Ishikawa (cell line): ENCODE measurements around the gene YTHDC1.

Experiments
- CEBPB ChIP-seq: IDR thresholded peaks from 2 replicates; pipeline ENCODE4 v1.6.1; 2012
- CREB1 ChIP-seq: IDR thresholded peaks from 2 replicates; pipeline ENCODE4 v1.6.1; 2012; ENCODE audit warnings: low read depth
- EGR1 ChIP-seq: IDR thresholded peaks from 2 replicates; pipeline ENCODE4 v1.6.1; 2012
- EP300 ChIP-seq: IDR thresholded peaks from 2 replicates; pipeline ENCODE4 v1.6.1; 2012; ENCODE audit warnings: borderline replicate concordance
- FOXM1 ChIP-seq: IDR thresholded peaks from 2 replicates; pipeline ENCODE4 v1.6.1; 2012; ENCODE audit warnings: low read depth, borderline replicate concordance
- MAX ChIP-seq: IDR thresholded peaks from 2 replicates; pipeline ENCODE4 v1.6.1; 2012
- NFIC ChIP-seq: IDR thresholded peaks from 2 replicates; pipeline ENCODE4 v1.6.1; 2012
- RAD21 ChIP-seq: IDR thresholded peaks from 2 replicates; pipeline ENCODE4 v1.6.1; 2012; ENCODE audit warnings: low read depth
- TAF1 ChIP-seq: IDR thresholded peaks from 2 replicates; pipeline ENCODE4 v1.6.1; 2012; ENCODE audit warnings: low read depth, mild to moderate bottlenecking
- TCF12 ChIP-seq: IDR thresholded peaks from 2 replicates; pipeline ENCODE4 v1.6.1; 2012; ENCODE audit warnings: low read depth
- TEAD4 ChIP-seq: IDR thresholded peaks from 2 replicates; pipeline ENCODE4 v1.6.1; 2012
- USF1 ChIP-seq: IDR thresholded peaks from 2 replicates; pipeline ENCODE4 v1.6.1; 2012
- YY1 ChIP-seq: IDR thresholded peaks from 2 replicates; pipeline ENCODE4 v1.6.1; 2012; ENCODE audit warnings: low read depth
- ZBTB7A ChIP-seq: IDR thresholded peaks from 2 replicates; pipeline ENCODE4 v1.6.1; 2012; ENCODE audit warnings: low read depth
- TF ChIP-seq, protein P1 (sequence below): IDR thresholded peaks from 2 replicates; pipeline ENCODE4 v1.6.1; 2012; ENCODE audit warnings: low read depth, mild to moderate bottlenecking

Gene YTHDC1

GRCh38 chr4:68283714-68284113, 66.2 kb downstream of the YTHDC1 start:
- no peak for TF ChIP-seq CREB1
- peak; percentile 27; the same call in 1 of the 2 replicates for TF ChIP-seq NFIC
- TF ChIP-seq EGR1 = no peak
- no peak for TF ChIP-seq RAD21
- TF ChIP-seq EP300 = 0 out of 2 replicates have a peak, but pooled peaks have one; percentile 24
- TF ChIP-seq USF1 = no peak
- no peak for TF ChIP-seq YY1
- no peak for TF ChIP-seq MAX

- TF ChIP-seq TAF1 = no peak
- TF ChIP-seq TEAD4 = no peak
Measured at GRCh38 chr4:68283095-68283494, 66.8 kb downstream of the YTHDC1 start.

GRCh38 chr4:68278029-68278428, 71.9 kb downstream of the YTHDC1 start:
- TF ChIP-seq EP300 = no peak
- TF ChIP-seq FOXM1 = no peak
- TF ChIP-seq TEAD4 = no peak
- TF ChIP-seq, protein P1, sequence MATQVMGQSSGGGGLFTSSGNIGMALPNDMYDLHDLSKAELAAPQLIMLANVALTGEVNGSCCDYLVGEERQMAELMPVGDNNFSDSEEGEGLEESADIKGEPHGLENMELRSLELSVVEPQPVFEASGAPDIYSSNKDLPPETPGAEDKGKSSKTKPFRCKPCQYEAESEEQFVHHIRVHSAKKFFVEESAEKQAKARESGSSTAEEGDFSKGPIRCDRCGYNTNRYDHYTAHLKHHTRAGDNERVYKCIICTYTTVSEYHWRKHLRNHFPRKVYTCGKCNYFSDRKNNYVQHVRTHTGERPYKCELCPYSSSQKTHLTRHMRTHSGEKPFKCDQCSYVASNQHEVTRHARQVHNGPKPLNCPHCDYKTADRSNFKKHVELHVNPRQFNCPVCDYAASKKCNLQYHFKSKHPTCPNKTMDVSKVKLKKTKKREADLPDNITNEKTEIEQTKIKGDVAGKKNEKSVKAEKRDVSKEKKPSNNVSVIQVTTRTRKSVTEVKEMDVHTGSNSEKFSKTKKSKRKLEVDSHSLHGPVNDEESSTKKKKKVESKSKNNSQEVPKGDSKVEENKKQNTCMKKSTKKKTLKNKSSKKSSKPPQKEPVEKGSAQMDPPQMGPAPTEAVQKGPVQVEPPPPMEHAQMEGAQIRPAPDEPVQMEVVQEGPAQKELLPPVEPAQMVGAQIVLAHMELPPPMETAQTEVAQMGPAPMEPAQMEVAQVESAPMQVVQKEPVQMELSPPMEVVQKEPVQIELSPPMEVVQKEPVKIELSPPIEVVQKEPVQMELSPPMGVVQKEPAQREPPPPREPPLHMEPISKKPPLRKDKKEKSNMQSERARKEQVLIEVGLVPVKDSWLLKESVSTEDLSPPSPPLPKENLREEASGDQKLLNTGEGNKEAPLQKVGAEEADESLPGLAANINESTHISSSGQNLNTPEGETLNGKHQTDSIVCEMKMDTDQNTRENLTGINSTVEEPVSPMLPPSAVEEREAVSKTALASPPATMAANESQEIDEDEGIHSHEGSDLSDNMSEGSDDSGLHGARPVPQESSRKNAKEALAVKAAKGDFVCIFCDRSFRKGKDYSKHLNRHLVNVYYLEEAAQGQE = no peak
- no peak for TF ChIP-seq TCF12
- TF ChIP-seq MAX = no peak
- no peak for TF ChIP-seq EGR1
- TF ChIP-seq NFIC = no peak
- TF ChIP-seq YY1 = no peak
- no peak for TF ChIP-seq CREB1
- TF ChIP-seq RAD21 = no peak
- TF ChIP-seq CEBPB = no peak
- no peak for TF ChIP-seq USF1
- no peak for TF ChIP-seq ZBTB7A
- TF ChIP-seq TAF1 = no peak

DNA sequence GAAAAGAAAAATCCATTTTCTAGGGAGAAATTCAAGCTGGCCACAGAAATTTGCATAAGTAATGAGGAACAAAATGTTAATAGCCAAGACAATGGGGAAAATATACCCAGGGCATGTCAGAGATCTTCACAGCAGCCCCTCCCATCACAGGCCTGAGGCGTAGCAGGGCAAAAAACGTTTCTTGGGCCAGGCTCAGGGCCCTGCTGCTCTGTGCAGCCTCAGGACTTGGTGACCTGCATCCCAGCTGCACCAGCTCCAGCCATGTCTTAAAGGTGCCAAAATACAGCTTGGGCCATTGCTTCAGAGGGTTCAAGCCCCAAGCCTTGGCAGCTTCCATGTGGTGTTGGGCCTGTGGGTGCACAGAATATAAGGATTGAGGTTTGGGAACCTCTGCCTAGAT, 72.3 kb downstream of the YTHDC1 start:
- TF ChIP-seq MAX (no peak), YY1 (no peak), ZBTB7A (no peak), TEAD4 (no peak), EP300 (no peak), NFIC (no peak), RAD21 (no peak), TAF1 (no peak), EGR1 (no peak), USF1 (no peak), TCF12 (no peak), FOXM1 (no peak)
- TF ChIP-seq, protein P1 = no peak

GRCh38 chr4:68272860-68273259, 77.0 kb downstream of the YTHDC1 start:
- TF ChIP-seq CEBPB (no peak), NFIC (no peak), USF1 (no peak), YY1 (no peak), EGR1 (no peak), TEAD4 (no peak), FOXM1 (no peak), RAD21 (no peak), TCF12 (no peak), EP300 (no peak), ZBTB7A (no peak), CREB1 (no peak), MAX (no peak), TAF1 (no peak)
- TF ChIP-seq, protein P1 = no peak
